ENCODE results near the gene GRID1.

GRCh38 chr10:86168256-86168655 is 198.3 kb downstream of the GRID1 start:
- TF ChIP-seq EZH2 (IDR thresholded peaks at IDR 0.05), result no peak
- TF ChIP-seq POLR2AphosphoS5 (IDR thresholded peaks at IDR 0.05; ENCODE audit: borderline replicate concordance, low read depth, low read length), result no peak
- no peak for TF ChIP-seq FOXP2 (optimal IDR thresholded peaks at IDR 0.05; ENCODE audit: control extremely low read depth, extremely low read length, insufficient read depth)
